K562 (cell line): ENCODE data around the gene WDR54. TPM values are rescaled to one million over a fixed set of nuclear protein-coding genes. Genes with fewer than 3 reads are reported as not detected.

Experiments used
- ATF1 ChIP-seq, 2 experiments: fragments of 450-650 bp in 1 of 2; IDR thresholded peaks; 2 replicates each; pipeline ENCODE4 v1.6.1; 2016; ENCODE audit warnings: missing compliant biosample characterization in 1 of 2, missing genetic modification characterization in 1 of 2
- BRF1 ChIP-seq: IDR thresholded peaks from 3 replicates; pipeline ENCODE4 v1.6.1; 2011; ENCODE audit warnings: borderline replicate concordance, mild to moderate bottlenecking; ENCODE audit not compliant: insufficient read length; ENCODE audit errors: extremely low read depth
- CREM ChIP-seq: IDR thresholded peaks from 2 replicates; pipeline ENCODE4 v1.6.1; 2014; ENCODE audit warnings: antibody characterized with exemption, low read depth
- MEIS2 ChIP-seq: fragments of 450-650 bp; IDR thresholded peaks from 2 replicates; pipeline ENCODE4 v1.6.1; 2014; ENCODE audit warnings: mild to moderate bottlenecking; ENCODE audit not compliant: partially characterized antibody
- MLLT1 ChIP-seq, 2 experiments: fragments of 450-650 bp; IDR thresholded peaks; 2 replicates each; pipeline ENCODE4 v1.6.1; 2016
- NEUROD1 ChIP-seq: fragments of 150-350 bp; IDR thresholded peaks from 2 replicates; pipeline ENCODE4 v1.6.1; 2014; ENCODE audit warnings: borderline replicate concordance, low read length, low read depth; ENCODE audit not compliant: partially characterized antibody
- RB1 ChIP-seq: fragments of 450-650 bp; IDR thresholded peaks from 2 replicates; pipeline ENCODE4 v1.6.1; 2017; ENCODE audit warnings: low read depth, mild to moderate bottlenecking
- SOX6 ChIP-seq: fragments of 450-650 bp; IDR thresholded peaks from 2 replicates; pipeline ENCODE4 v1.6.1; 2014; ENCODE audit warnings: mild to moderate bottlenecking
- TFAP4 ChIP-seq: sonication (generic); formaldehyde crosslinking; IDR thresholded peaks from 2 replicates; pipeline ENCODE4 v1.8.0; 2022; ENCODE audit warnings: missing genetic modification reagents, mild to moderate bottlenecking, moderate library complexity, borderline replicate concordance
- TOE1 ChIP-seq, 2 experiments: fragments of 450-650 bp in 1 of 2; sonication (generic) in 1 of 2; formaldehyde crosslinking in 1 of 2; IDR thresholded peaks; 2 replicates each; pipeline versions ENCODE4 v1.7.1 to v1.8.0; 2016 to 2022; ENCODE audit warnings: borderline replicate concordance in 2 of 2, mild to moderate bottlenecking in 2 of 2, antibody characterized with exemption in 1 of 2, inconsistent platforms in 1 of 2, low read depth in 1 of 2, missing genetic modification reagents in 1 of 2, moderate library complexity in 1 of 2
- WHSC1 ChIP-seq: IDR thresholded peaks from one replicate; pipeline ENCODE4 v1.6.1; 2012; ENCODE audit warnings: low read length, control low read depth, inconsistent platforms
- XRCC5 ChIP-seq: fragments of 200-400 bp; formaldehyde crosslinking; IDR thresholded peaks from 2 replicates; pipeline ENCODE4 v1.6.1; 2017; ENCODE audit warnings: low read depth, mild to moderate bottlenecking, low read length
- polyA plus RNA-seq, 8 experiments: library from polyadenylated mRNA; depleted of rRNA in 4 of 8; stranded (reverse) in 5 of 8; unstranded in 3 of 8; fragments of >200 nt; fragmentation: Nextera tagmentation in 2 of 8; fragmentation: Illumina TruSeq in 1 of 8; extraction: Ambion mirVana in 2 of 8; extraction: Trizol in 1 of 8; gene quantifications; 2 replicates each; pipeline versions ENCODE4 v1.2.1 to v1.2.3, GENCODE V29; 2011 to 2014; ENCODE audit warnings: inconsistent platforms in 1 of 8, missing spikeins in 1 of 8
- total RNA-seq, 7 experiments: library from RNA; depleted of rRNA in 6 of 7; stranded (reverse); fragments of >200 nt in 6 of 7; fragmentation: Illumina TruSeq in 2 of 7; extraction: Trizol in 2 of 7; gene quantifications; 2 replicates each; pipeline versions ENCODE4 v1.2.1 to v1.2.3, GENCODE V29; 2011 to 2021; ENCODE audit warnings: low replicate concordance in 1 of 7
- TF ChIP-seq, protein P1 (sequence below): sonication (generic); formaldehyde crosslinking; IDR thresholded peaks from 2 replicates; pipeline ENCODE4 v1.9.0; 2022; ENCODE audit warnings: mild to moderate bottlenecking, missing genetic modification reagents
- TF ChIP-seq, protein P2 (sequence below): fragments of 450-650 bp; IDR thresholded peaks from 2 replicates; pipeline ENCODE4 v1.6.1; 2016

WDR54 gene
- total and polyA plus RNA-seq, 9 of the 15 experiments (the other 6 are each of a cell fraction or from before 2014, with no cell fraction given), result 5.2 to 15.2 (median 7.4) TPM

DNA sequence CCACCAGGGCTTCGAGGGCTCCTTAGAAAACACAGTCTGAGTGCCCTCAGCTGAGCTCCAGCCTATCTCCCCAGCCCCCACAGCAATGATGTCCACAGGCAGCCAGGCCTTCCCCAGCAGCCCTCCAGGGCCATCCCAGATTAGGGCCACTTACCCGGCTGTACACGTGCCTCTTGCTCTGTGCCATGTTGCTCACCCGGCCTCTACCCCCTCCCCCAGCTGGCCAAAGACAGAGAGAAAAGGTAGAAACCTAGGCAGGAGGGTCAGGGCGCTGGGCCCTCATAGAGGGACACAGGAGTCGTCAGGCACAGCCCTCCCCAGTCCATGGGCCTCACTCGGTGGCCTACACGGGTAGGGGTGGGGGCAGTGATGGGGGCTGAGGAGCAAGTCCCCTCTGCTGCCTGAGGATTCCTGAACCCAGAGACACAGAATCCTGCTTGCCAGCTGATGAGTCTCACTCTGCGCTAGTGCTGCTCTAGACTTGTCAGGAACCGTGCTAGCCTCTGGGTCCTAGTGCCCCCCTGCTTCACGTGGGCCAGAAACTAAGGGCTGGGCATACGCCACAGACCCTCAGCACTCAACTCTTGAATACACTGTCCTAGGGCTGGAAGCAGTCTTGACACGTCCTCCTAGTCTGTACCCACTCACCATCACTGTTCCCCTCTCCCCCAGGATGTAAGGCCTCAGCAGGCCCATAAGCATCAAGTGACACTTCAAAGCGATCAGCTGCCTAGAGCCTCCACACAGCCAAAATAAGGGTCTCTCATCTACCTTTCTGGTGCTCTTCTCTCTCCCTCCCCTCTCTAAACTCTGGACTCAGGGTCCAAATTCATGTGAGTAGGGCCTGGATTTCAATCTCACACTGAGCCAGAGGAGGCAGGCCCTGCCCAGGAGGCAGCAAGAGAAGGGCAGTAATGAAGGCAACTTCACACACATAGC is 41.4 kb upstream of the WDR54 start, which contains the start of gene DCTN1 (continued):
- peak; percentile 89 for TF ChIP-seq TOE1 (IDR thresholded peaks at IDR 0.05; ENCODE audit: borderline replicate concordance)
- TF ChIP-seq TOE1 (CRISPR knock-in tag; IDR thresholded peaks at IDR 0.05; ENCODE audit: borderline replicate concordance, low read depth), result no peak
- TF ChIP-seq MLLT1 (IDR thresholded peaks at IDR 0.05), result 0 out of 4 replicates have a peak, but pooled peaks of 1 of the 2 experiments have one; percentile 70
- no peak for TF ChIP-seq ATF1 (CRISPR knock-in tag; IDR thresholded peaks at IDR 0.05)
- TF ChIP-seq ATF1 (tag; IDR thresholded peaks at IDR 0.05), result 0 out of 2 replicates have a peak, but pooled peaks have one; percentile 15
- no peak for TF ChIP-seq BRF1
- TF ChIP-seq SOX6, result 0 out of 2 replicates have a peak, but pooled peaks have one; percentile 18
- peak; percentile 4 for TF ChIP-seq MEIS2
- peak; percentile 71 for TF ChIP-seq TFAP4 (CRISPR knock-in tag)
- 0 out of 2 replicates have a peak, but pooled peaks have one; percentile 8 for TF ChIP-seq RB1
- TF ChIP-seq NEUROD1, result peak; percentile 78
- TF ChIP-seq, protein P1, sequence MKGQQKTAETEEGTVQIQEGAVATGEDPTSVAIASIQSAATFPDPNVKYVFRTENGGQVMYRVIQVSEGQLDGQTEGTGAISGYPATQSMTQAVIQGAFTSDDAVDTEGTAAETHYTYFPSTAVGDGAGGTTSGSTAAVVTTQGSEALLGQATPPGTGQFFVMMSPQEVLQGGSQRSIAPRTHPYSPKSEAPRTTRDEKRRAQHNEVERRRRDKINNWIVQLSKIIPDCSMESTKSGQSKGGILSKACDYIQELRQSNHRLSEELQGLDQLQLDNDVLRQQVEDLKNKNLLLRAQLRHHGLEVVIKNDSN (CRISPR knock-in tag), result 0 out of 2 replicates have a peak, but pooled peaks have one; percentile 29
- TF ChIP-seq WHSC1, result no peak
- TF ChIP-seq, protein P2, sequence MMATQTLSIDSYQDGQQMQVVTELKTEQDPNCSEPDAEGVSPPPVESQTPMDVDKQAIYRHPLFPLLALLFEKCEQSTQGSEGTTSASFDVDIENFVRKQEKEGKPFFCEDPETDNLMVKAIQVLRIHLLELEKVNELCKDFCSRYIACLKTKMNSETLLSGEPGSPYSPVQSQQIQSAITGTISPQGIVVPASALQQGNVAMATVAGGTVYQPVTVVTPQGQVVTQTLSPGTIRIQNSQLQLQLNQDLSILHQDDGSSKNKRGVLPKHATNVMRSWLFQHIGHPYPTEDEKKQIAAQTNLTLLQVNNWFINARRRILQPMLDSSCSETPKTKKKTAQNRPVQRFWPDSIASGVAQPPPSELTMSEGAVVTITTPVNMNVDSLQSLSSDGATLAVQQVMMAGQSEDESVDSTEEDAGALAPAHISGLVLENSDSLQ, result peak; percentile 40; the same call in 1 of the 2 replicates
- TF ChIP-seq XRCC5, result 0 out of 2 replicates have a peak, but pooled peaks have one; percentile 60
- peak; percentile 76 for TF ChIP-seq CREM
